NCI-H2227 treated with DMSO at 0.1 percent for 48 hours (cell line): ENCODE data around the gene LCN15.
"Not testable (repeated sequence)": the region's sequence is repeated elsewhere in the genome, so short reads cannot be mapped to it uniquely, and the experiment has no call there.

Experiments used
- DNase-seq: peaks from one replicate; lab custom pipeline; 2025; lab: John Stamatoyannopoulos, UW

The LCN15 gene

DNA sequence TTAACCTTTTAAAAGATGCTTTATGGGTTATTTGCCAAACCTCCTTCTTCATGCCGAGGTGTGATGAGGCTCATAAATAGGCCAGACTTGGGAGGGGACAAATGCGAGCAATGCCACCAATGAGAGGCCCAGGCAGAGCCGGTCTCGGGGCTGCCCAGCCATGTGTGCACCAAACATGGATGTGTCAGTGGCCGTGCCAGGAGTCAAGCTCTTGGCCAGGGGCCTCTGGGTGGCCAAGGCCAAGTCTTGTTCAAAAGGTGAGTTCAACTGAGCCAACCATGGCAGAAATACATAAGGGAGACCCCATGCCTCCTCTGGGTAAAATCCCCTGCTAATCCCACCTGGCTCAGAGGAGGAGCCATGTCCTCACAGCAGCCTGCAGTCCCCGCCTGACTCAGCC lies 10.9 kb upstream of the LCN15 start:
- no peak for DNase-seq

GRCh38 chr9:136774416-136775045 lies 10.2 kb upstream of the LCN15 start:
- no peak for DNase-seq

DNA sequence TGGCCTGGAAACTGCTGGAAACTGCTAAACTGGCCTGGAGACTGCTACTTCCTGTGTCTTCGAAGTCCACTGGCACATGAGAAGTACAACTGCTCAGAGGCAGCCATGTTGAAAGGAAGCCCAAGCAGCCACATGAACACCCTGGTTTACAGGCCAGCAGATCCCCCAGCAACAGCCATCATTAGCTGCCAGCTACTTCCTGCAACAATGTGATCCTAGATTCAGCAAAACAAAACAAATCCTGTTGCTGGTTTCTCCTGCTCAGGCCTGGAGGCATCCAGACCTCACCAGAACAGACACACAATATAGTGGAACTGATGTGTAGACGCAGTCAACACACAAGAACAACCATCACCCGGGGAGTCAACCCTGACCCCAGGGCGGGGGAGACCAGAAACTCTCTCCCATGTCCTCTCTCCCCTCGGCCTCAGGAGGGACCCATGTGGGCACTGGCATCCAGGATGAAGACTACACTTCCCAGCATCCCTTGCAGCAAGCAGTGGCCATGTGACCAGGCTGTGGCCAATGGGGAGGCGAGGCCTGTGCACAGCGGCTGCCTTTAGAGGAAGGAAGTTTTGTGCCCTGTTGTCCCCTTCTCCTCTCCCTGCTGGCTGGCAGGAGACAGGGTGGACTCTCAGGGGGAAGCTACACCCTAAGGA lies 9.2 kb upstream of the LCN15 start:
- DNase-seq = no peak

DNA sequence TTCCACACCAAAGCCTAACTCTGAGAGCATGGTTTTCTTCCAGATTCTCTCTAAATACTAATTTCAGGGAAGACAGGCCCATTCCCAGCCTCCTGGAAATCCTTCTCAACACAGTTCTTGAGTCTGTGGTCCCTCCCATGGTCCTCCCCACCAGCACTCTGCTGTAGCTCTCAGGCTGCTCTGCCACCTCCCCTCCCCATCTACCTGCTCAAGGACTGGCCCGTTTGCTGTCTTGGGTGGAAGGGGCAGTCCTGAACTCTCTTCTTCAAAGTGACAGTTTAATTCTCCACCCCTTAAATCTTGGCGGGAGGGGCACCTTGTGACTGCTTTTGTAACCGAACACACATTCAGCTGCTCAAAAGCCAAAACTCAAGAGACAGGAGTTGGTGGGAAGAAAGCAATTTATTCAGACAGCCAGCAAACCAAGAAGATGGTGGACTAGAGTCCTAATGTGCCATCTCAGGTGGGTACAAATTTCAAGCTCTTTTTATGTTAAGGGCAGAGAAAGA lies 7.6 kb upstream of the LCN15 start:
- no peak for DNase-seq

DNA sequence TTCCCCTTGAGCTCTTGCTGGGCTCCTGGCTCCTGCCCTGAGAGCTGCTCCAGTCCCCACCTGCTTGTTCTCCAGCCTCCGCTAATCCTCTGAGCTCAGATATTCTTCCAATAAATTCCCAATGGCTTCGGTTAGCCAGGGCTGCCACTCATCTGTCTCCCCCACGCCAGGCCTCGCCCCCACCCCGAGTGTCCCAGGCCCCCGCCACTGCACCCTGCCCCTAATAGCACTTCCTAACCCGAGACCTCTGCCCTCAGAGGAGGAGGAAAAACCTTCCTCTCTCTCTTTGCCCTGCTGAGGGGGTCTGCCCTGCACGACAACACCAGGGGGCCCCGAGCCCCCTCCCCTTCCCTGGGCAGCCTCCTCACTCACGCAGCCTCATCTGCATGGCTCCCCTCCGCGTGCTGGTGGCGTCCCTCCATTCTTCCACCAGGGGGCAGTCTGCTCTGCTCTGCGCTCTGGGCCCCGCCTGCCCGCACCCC lies 5.4 kb upstream of the LCN15 start:
- DNase-seq = no peak

GRCh38 chr9:136766410-136767120 lies 2.2 kb upstream of the LCN15 start:
- DNase-seq = not testable (repeated sequence)

GRCh38 chr9:136765745-136766409 lies 1.6 kb upstream of the LCN15 start:
- DNase-seq = not testable (repeated sequence)

DNA sequence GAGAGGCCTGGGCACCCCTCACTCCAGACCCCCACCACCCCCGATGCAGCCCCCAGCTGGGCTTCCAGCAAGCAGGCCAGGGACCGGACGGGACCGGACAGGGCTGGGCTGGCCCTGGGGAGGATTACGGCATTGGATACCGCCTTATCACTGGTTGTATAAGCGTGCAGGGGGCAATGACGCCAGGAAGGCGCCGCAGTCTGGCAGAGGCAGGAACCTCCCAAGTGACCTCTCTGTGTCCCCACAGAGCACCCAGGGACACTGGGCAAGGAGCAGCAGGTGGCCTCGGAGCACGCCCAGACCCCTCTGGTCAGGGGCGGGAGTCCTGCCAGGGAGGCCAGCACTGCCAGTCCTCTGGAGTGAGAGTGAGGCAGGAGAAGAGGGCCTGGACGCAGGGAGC lies 723 bp upstream of the LCN15 start:
- DNase-seq = no peak

DNA sequence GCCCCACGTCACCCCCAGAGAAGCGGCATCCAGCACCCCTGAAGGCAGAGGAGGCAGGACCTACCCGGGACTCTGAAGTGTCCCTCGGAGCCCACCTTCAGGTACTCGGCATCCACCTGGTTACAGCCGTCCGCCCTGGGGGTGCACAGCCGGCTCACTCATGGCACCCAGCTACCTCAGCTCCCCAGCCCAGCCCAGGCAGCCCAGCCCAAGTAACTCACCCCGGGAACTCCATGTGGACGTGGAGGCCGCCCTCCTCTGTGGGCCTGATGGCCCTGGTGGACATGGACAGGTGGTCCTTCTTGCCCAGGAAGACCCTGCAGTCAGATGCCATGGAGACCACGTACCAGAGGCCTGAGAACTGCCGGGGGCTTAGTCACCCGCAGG lies 676 bp downstream of the LCN15 start:
- no peak for DNase-seq

- DNase-seq = no peak
These were observed 1.2 kb downstream of the LCN15 start for GRCh38 chr9:136762915-136763648.

- no peak for DNase-seq
These were observed 2.1 kb downstream of the LCN15 start for GRCh38 chr9:136762221-136762691.

GRCh38 chr9:136761545-136761981 lies 2.8 kb downstream of the LCN15 start:
- no peak for DNase-seq

DNA sequence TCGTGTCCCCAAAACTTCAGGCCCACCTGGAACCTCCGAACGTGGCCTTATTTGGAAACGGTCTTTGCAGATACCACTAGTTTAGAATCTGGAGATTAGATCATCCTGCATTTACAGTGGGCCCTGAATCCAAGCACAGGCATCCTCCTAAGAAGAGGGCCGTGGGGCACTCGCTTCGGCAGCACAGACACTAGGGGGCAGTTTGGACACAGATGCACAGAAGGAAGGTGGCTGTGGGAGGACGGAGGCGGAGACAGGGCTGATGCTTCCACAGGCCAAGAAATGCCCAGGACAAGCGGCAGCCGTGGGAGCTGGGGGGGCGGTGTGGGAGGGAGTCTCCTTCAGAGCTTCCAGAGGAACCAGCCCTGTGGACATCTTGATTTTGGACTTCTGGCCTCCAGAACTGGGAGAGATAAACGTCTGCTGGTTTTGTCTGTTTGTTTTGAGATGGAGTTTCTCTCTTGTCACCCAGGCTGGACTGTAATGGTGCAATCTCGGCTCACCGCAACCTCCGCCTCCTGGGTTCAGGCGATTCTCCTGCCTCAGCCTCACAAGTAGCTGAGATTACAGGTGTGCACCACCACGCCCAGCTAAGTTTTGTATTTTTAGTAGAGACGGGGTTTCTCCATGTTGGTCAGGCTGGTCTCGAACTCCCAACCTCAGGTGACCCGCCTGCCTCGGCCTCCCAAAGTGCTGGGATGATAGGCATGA lies 3.3 kb downstream of the LCN15 start:
- DNase-seq = peak; percentile 12

GRCh38 chr9:136760424-136760823 lies 3.9 kb downstream of the LCN15 start:
- no peak for DNase-seq

GRCh38 chr9:136759436-136760325 lies 4.6 kb downstream of the LCN15 start:
- no peak for DNase-seq

DNA sequence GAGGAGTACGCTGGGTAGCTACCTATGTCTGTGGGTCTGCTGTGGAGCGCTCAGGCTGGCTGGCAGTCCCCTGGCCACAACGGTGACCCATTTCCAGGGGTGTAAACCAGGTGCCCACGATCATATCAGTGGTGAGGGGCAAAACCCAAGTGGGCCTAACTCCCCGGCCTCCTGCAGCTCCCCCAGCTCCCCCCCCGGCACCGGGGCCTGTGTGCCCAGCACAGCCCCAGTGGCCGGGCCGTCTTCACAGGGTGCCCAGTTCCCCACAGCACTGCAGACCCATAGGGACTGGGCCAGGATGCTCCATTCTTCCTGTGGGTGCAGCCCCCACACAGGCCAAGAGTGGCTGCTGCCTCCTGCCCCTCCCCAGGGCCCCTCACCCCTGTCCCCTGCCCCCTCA lies 5.3 kb downstream of the LCN15 start:
- DNase-seq = no peak

DNA sequence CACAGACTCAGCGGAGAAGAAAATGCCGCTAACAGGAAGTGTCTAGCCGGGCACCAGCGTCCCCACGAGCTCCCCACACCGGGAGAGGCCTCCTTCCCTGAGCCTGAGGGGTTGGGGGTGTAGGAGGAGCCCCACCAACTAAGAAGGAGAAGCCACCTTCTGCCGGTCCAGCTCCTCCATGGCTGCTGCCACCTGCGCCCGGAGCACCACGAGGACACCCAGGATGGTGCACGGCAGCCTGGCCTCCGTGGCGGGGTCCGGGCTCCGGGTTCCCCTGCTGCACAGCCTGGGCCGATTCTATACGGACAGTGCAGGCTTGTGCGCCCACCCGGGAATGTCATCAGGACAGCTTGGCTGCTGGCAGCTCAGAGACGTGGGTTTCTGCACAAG lies 6.6 kb downstream of the LCN15 start:
- no peak for DNase-seq

DNA sequence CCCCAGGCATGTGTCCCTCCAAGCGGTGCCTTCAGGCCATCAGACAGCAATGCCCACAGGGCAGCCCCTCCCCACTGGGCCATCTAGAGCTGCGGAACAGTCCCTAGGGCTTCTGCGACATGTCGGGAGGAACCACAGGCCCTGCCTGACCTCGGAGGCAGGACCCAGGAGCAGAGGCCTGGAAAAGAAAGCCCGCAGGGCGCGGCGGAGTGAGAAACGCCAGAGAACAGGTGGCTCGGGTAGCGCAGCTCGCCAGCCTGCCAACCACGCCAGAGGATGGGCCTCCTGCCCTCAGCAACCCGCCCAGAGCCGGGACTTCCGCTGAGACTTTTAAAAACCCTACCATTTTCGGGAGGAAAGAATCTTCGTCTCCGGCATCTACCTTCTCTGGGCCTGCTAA lies 7.0 kb downstream of the LCN15 start:
- no peak for DNase-seq

- DNase-seq = no peak
These were observed 7.5 kb downstream of the LCN15 start for GRCh38 chr9:136756836-136757235.

DNA sequence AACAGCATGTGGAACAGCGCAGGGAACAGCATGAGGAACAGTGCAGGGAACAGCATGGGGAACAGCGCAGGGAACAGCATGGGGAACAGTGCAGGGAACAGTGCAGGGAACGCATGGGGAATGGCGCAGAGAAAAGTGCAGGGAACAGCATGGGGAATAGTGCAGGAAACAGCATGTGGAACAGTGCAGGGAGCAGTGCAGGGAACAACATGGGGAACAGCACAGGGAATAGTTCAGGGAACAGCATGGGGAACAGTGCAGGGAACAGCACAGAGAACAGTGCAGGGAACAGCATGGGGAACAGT lies 8.2 kb downstream of the LCN15 start:
- no peak for DNase-seq
